Parathyroid adenoma (tissue), 2 donors: ENCODE data around the gene ADGRV1.

Experiments
- H2AFZ ChIP-seq: fragments of 300-600 bp; sonication (generic); one replicate; pipeline ENCODE4 v1.7.0; 2017; ENCODE audit warnings: antibody characterized with exemption, mild to moderate bottlenecking
- H3K27ac ChIP-seq: fragments of 300-600 bp; sonication (generic); one replicate; pipeline ENCODE4 v1.7.0; 2017
- H3K27me3 ChIP-seq: fragments of 300-600 bp; sonication (generic); one replicate; pipeline ENCODE4 v1.7.0; 2017; ENCODE audit warnings: low read length; ENCODE audit not compliant: control insufficient read depth, insufficient read depth
- H3K36me3 ChIP-seq: fragments of 300-600 bp; sonication (generic); one replicate; pipeline ENCODE4 v1.7.0; 2017; ENCODE audit warnings: low read length; ENCODE audit not compliant: control insufficient read depth, insufficient read depth
- H3K4me1 ChIP-seq: fragments of 300-600 bp; sonication (generic); one replicate; pipeline ENCODE4 v1.7.0; 2017; ENCODE audit warnings: control low read depth
- H3K4me2 ChIP-seq: fragments of 300-600 bp; sonication (generic); one replicate; pipeline ENCODE4 v1.7.0; 2017; ENCODE audit warnings: low read length
- H3K4me3 ChIP-seq: fragments of 300-600 bp; sonication (generic); one replicate; pipeline ENCODE4 v1.7.0; 2017; ENCODE audit warnings: low read depth, low read length
- H3K79me2 ChIP-seq: fragments of 300-600 bp; sonication (generic); one replicate; pipeline ENCODE4 v1.7.0; 2017; ENCODE audit warnings: control low read depth
- H3K9ac ChIP-seq: fragments of 300-600 bp; sonication (generic); one replicate; pipeline ENCODE4 v1.7.0; 2017; ENCODE audit warnings: mild to moderate bottlenecking
- H3K9me3 ChIP-seq: fragments of 300-600 bp; sonication (generic); one replicate; pipeline ENCODE4 v1.7.0; 2017; ENCODE audit warnings: low read length; ENCODE audit not compliant: control insufficient read depth
- CTCF ChIP-seq: fragments of 300-600 bp; sonication (generic); IDR thresholded peaks from one replicate; pipeline ENCODE4 v1.7.0; 2017; ENCODE audit warnings: antibody characterized with exemption, mild to moderate bottlenecking
- donor health status: primary hyperparathyroidism.

Gene ADGRV1

GRCh38 chr5:90899014-90899604, 340.5 kb downstream of the ADGRV1 start:
- Histone ChIP-seq H3K36me3 (no peaks in the 10 kb centered on the region), H3K79me2 (no peaks in the 10 kb centered on the region), H3K9ac (no peak overlapping the region), H3K27ac (no peak overlapping the region), H3K4me2 (no peak overlapping the region), H3K9me3 (no peaks in the 10 kb centered on the region), H3K4me3 (no peak overlapping the region), H2AFZ (no peak overlapping the region), H3K27me3 (no peaks in the 10 kb centered on the region), H3K4me1 (no peaks in the 10 kb centered on the region)
- TF ChIP-seq CTCF, result no peak

- H2AFZ ChIP-seq, result no peak overlapping the region
- H3K27ac ChIP-seq, result no peak overlapping the region
- no peaks in the 10 kb centered on the region for H3K4me1 ChIP-seq
- no peak overlapping the region for H3K9ac ChIP-seq
- no peaks in the 10 kb centered on the region for H3K9me3 ChIP-seq
- H3K36me3 ChIP-seq, result no peaks in the 10 kb centered on the region
- no peak overlapping the region for H3K4me3 ChIP-seq
- no peaks in the 10 kb centered on the region for H3K79me2 ChIP-seq
- no peak for TF ChIP-seq CTCF
- no peak overlapping the region for H3K4me2 ChIP-seq
- no peaks in the 10 kb centered on the region for H3K27me3 ChIP-seq
Measured at GRCh38 chr5:90901261-90901660, 342.7 kb downstream of the ADGRV1 start.

GRCh38 chr5:90902170-90902569, 343.6 kb downstream of the ADGRV1 start:
- Histone ChIP-seq H3K9ac (no peak overlapping the region), H3K4me2 (no peak overlapping the region), H3K9me3 (no peaks in the 10 kb centered on the region), H3K36me3 (no peaks in the 10 kb centered on the region), H3K4me3 (no peak overlapping the region), H3K27me3 (no peaks in the 10 kb centered on the region), H2AFZ (no peak overlapping the region), H3K79me2 (no peaks in the 10 kb centered on the region), H3K27ac (no peak overlapping the region), H3K4me1 (no peaks in the 10 kb centered on the region)
- TF ChIP-seq CTCF, result no peak

- H3K79me2 ChIP-seq, result no peaks in the 10 kb centered on the region
- no peak overlapping the region for H2AFZ ChIP-seq
- no peak overlapping the region for H3K9ac ChIP-seq
- no peak overlapping the region for H3K4me2 ChIP-seq
- H3K4me3 ChIP-seq, result no peak overlapping the region
- H3K27ac ChIP-seq, result no peak overlapping the region
- TF ChIP-seq CTCF, result no peak
- no peaks in the 10 kb centered on the region for H3K9me3 ChIP-seq
- no peaks in the 10 kb centered on the region for H3K4me1 ChIP-seq
- H3K36me3 ChIP-seq, result no peaks in the 10 kb centered on the region
- H3K27me3 ChIP-seq, result no peaks in the 10 kb centered on the region
Measured at GRCh38 chr5:90902651-90903386, 344.2 kb downstream of the ADGRV1 start.

- Histone ChIP-seq H3K4me2 (peak overlapping the region; percentile 5), H3K4me3 (no peak overlapping the region), H3K9me3 (no peaks in the 10 kb centered on the region), H3K36me3 (no peaks in the 10 kb centered on the region), H3K79me2 (no peaks in the 10 kb centered on the region), H3K4me1 (peaks cover 3% of the 10 kb centered on the region), H3K27ac (no peak overlapping the region), H3K27me3 (no peaks in the 10 kb centered on the region), H3K9ac (no peak overlapping the region), H2AFZ (peak overlapping the region; percentile 17)
- TF ChIP-seq CTCF, result no peak
Measured at GRCh38 chr5:90909101-90909503, 350.5 kb downstream of the ADGRV1 start.
